NCI-H748 (cell line): ENCODE results near the gene RGS17.

Experiments used
- DNase-seq: peaks from one replicate; lab custom pipeline; 2025; ENCODE audit not compliant: unreplicated experiment; lab: John Stamatoyannopoulos, UW

RGS17 gene

DNA sequence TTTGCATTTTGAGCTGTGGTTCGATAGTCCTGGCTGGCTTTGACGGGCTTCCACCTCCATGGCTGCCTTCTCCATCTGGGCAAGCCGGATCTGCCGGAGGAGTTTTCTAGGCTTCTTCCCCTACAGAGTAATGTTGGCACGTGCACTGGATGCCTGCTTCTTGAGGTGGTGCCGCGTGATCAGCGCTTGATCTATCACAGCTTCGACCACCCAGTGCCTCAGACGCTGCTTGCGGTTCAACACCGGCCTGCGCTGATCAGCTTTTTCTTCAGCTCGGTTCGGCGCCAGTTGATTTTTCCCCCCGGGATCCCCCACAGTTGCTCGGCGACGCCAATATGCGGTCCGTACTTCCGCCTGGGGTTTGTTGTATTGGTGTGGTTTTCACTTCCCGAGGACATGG is 171.7 kb downstream of the RGS17 start:
- DNase-seq = no peak

DNA sequence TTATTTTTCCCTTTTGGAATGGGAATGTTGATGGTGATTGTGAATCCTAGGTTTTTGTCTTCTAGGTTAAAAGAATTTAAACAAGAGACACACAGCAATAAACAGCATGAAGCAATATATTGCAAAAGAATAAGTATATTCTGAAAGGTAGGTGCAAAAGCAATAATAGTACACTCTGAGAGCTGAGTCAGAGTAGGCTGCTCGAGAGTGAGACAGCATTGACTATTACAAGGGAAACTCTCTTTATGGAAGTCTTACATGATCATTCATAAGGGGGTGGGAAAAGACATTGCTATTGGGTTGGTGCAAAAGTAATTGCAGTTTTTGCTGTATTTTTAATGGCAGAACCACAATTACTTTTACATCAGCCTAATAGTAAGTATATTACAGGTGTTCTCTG is 173.3 kb downstream of the RGS17 start:
- no peak for DNase-seq
